CD14-positive monocyte (primary cell): ENCODE results near the gene DLGAP1. TPM values are rescaled to one million over a fixed set of nuclear protein-coding genes. Genes with fewer than 3 reads are reported as not detected.

ENCODE experiments used
- DNase-seq, 3 donors: peaks; one replicate each; pipeline ENCODE4 v3.0.0-alpha.2; 2011 to 2022
- H2AFZ ChIP-seq: 2 replicates; pipeline ENCODE4 v1.6.0; 2012; ENCODE audit warnings: mild to moderate bottlenecking, low read depth, low read length, inconsistent platforms; ENCODE audit not compliant: insufficient read depth, poor library complexity, severe bottlenecking
- H3K27ac ChIP-seq, 2 donors: 1 replicate in 1 of 2; 2 replicates in 1 of 2; pipeline ENCODE4 v1.5.1; 2012 to 2013; ENCODE audit warnings: low read length in 2 of 2, control low read depth in 1 of 2, inconsistent platforms in 1 of 2, low read depth in 1 of 2, mild to moderate bottlenecking in 1 of 2
- H3K27me3 ChIP-seq, 2 donors: one replicate each; pipeline versions ENCODE4 v1.6.0 to v1.6.1; 2011 to 2013; ENCODE audit warnings: low read length in 2 of 2; ENCODE audit not compliant: control insufficient read depth in 2 of 2, insufficient read depth in 2 of 2
- H3K36me3 ChIP-seq, 2 donors: replicated peaks in 1 of 2; 1 replicate in 1 of 2; 2 replicates in 1 of 2; pipeline versions ENCODE4 v1.5.1 to v1.6.1; 2012 to 2013; ENCODE audit warnings: low read length in 2 of 2, control low read depth in 1 of 2, inconsistent platforms in 1 of 2, mild to moderate bottlenecking in 1 of 2; ENCODE audit not compliant: insufficient read depth in 2 of 2, control insufficient read depth in 1 of 2
- H3K4me1 ChIP-seq, 2 donors: 1 replicate in 1 of 2; 2 replicates in 1 of 2; pipeline versions ENCODE4 v1.5.1 to v1.6.1; 2012 to 2013; ENCODE audit warnings: low read length in 2 of 2, control low read depth in 1 of 2, inconsistent platforms in 1 of 2, mild to moderate bottlenecking in 1 of 2, moderate library complexity in 1 of 2; ENCODE audit not compliant: insufficient read depth in 2 of 2, control insufficient read depth in 1 of 2
- H3K4me2 ChIP-seq: replicated peaks from 2 replicates; pipeline ENCODE3; 2012; ENCODE audit warnings: low read length, moderate library complexity, mild to moderate bottlenecking; ENCODE audit not compliant: poor library complexity, severe bottlenecking; ENCODE audit errors: extremely low read depth
- H3K4me3 ChIP-seq, 3 experiments: fragments of 200-600 bp in 1 of 3; sonication (generic) in 1 of 3; replicated peaks in 1 of 3; 1 replicate in 2 of 3; 2 replicates in 1 of 3; pipeline ENCODE4 v1.5.1; 2011 to 2013; ENCODE audit warnings: low read length in 3 of 3, mild to moderate bottlenecking in 3 of 3, control low read depth in 2 of 3, low read depth in 2 of 3, inconsistent platforms in 1 of 3, moderate library complexity in 1 of 3
- H3K79me2 ChIP-seq: 2 replicates; pipeline ENCODE4 v1.6.0; 2012; ENCODE audit warnings: mild to moderate bottlenecking, control low read depth, inconsistent platforms, low read length, moderate library complexity; ENCODE audit not compliant: insufficient read depth
- H3K9ac ChIP-seq: 2 replicates; pipeline ENCODE4 v1.6.0; 2017; ENCODE audit warnings: low read length, mild to moderate bottlenecking; ENCODE audit not compliant: insufficient read depth, poor library complexity, severe bottlenecking
- H3K9me3 ChIP-seq, 2 donors: replicated peaks in 1 of 2; 1 replicate in 1 of 2; 2 replicates in 1 of 2; pipeline versions ENCODE4 v1.5.1 to v1.6.1; 2012 to 2013; ENCODE audit warnings: low read length in 2 of 2, control low read depth in 1 of 2; ENCODE audit not compliant: control insufficient read depth in 1 of 2, insufficient read depth in 1 of 2
- H4K20me1 ChIP-seq: 2 replicates; pipeline ENCODE4 v1.6.0; 2012; ENCODE audit warnings: mild to moderate bottlenecking, low read length, control low read depth, moderate library complexity; ENCODE audit not compliant: insufficient read depth
- H3K27ac Mint-ChIP-seq, 7 donors: one replicate each; pipeline ENCODE4 v1.8.0; 2020; ENCODE audit warnings: mild to moderate bottlenecking in 7 of 7, mixed read lengths in 7 of 7, moderate library complexity in 6 of 7, inconsistent platforms in 2 of 7
- H3K27me3 Mint-ChIP-seq, 3 donors: one replicate each; pipeline ENCODE4 v1.8.0; 2021 to 2022; ENCODE audit warnings: low read depth in 3 of 3, mild to moderate bottlenecking in 3 of 3, mixed read lengths in 3 of 3, moderate library complexity in 3 of 3, inconsistent platforms in 1 of 3
- H3K36me3 Mint-ChIP-seq, 2 donors: one replicate each; pipeline ENCODE4 v1.8.0; 2020; ENCODE audit warnings: mixed read lengths in 2 of 2, inconsistent platforms in 1 of 2, mild to moderate bottlenecking in 1 of 2
- H3K4me1 Mint-ChIP-seq: one replicate; pipeline ENCODE4 v1.8.0; 2020; ENCODE audit warnings: mild to moderate bottlenecking, mixed read lengths
- H3K4me3 Mint-ChIP-seq, 2 donors: one replicate each; pipeline ENCODE4 v1.8.0; 2020; ENCODE audit warnings: mild to moderate bottlenecking in 2 of 2, mixed read lengths in 2 of 2, moderate library complexity in 1 of 2
- H3K9me3 Mint-ChIP-seq, 7 donors: one replicate each; pipeline ENCODE4 v1.8.0; 2020 to 2022; ENCODE audit warnings: mixed read lengths in 7 of 7, mild to moderate bottlenecking in 6 of 7, moderate library complexity in 6 of 7, inconsistent platforms in 2 of 7
- CTCF ChIP-seq: fragments of 200-600 bp; IDR thresholded peaks from one replicate; pipeline ENCODE4 v1.8.0; 2022; ENCODE audit warnings: antibody characterized with exemption, mild to moderate bottlenecking
- WGBS: methylation state at CpG from one replicate; pipeline ENCODE4 v1.1.5; 2013; ENCODE audit warnings: missing lambda C conversion rate; ENCODE audit not compliant: insufficient coverage; 5-methylcytosine and 5-hydroxymethylcytosine counted together
- intact Hi-C, 2 donors: fragments of 100-400 bp; cut with micrococcal nuclease; formaldehyde crosslinking; loops; one replicate each; pipeline versions ENCODE4 v1.15.0 to v1.15.1; 2023
- polyA plus RNA-seq, 3 donors: library from polyadenylated mRNA; depleted of rRNA in 1 of 3; unstranded in 2 of 3; stranded (reverse) in 1 of 3; fragments of 300-500 nt in 2 of 3; fragments of >200 nt in 1 of 3; fragmentation: Illumina TruSeq in 2 of 3; gene quantifications; 1 replicate in 2 of 3; 2 replicates in 1 of 3; pipeline ENCODE4 v1.2.3, GENCODE V29; 2012 to 2021

The DLGAP1 gene
- polyA plus RNA-seq, 3 donors, result 0.09 to 0.42 TPM; not detected in 1

GRCh38 chr18:3494569-3494968 is 960.5 kb downstream of the DLGAP1 start:
- H3K9ac ChIP-seq, result no peak overlapping the region
- intact Hi-C loops, result no loop called here
- H3K9me3 Mint-ChIP-seq, result peaks cover 0 to 4% (median 0%) of the 10 kb centered on the region in 7 donors
- TF ChIP-seq CTCF, result no peak
- peaks cover 17 to 26% (median 17%) of the 10 kb centered on the region in 3 donors for H3K27me3 Mint-ChIP-seq
- H3K27ac Mint-ChIP-seq, result no peak overlapping the region
- H3K9me3 ChIP-seq, result no peaks in the 10 kb centered on the region
- peak overlapping the region; percentile 87 for H2AFZ ChIP-seq
- H3K4me3 ChIP-seq, result no peak overlapping the region
- peaks cover 4 to 15% of the 10 kb centered on the region in 2 donors for H3K36me3 Mint-ChIP-seq
- no peaks in the 10 kb centered on the region for H3K36me3 ChIP-seq
- peaks cover 30% of the 10 kb centered on the region for H3K4me1 Mint-ChIP-seq
- H3K79me2 ChIP-seq, result no peaks in the 10 kb centered on the region
- H3K4me1 ChIP-seq, result peaks cover 10 to 21% of the 10 kb centered on the region in 2 donors
- no peak overlapping the region for H3K4me2 ChIP-seq
- no peaks in the 10 kb centered on the region for H4K20me1 ChIP-seq
- WGBS, result 95% methylated on average over 4 of the region's 5 CpGs
- H3K4me3 Mint-ChIP-seq, result no peak overlapping the region
- DNase-seq, result no peak
- H3K27ac ChIP-seq, result no peak overlapping the region
- peaks cover 17 to 20% of the 10 kb centered on the region in 2 donors for H3K27me3 ChIP-seq

DNA sequence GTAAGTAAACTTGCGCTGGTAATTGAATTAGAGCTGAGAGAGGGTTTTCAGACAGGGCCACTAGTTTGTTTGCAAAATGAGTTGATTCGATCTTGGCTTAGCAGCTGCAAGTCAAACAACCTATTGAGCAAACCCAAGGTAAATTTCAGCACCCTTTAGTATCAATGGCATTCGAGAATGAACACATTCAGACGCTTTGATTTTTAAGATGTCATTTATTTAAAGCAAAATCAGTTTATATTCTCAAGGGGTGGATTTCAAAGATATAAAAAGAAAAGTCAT is 960.9 kb downstream of the DLGAP1 start:
- peaks cover 14 to 17% of the 10 kb centered on the region in 2 donors for H3K27me3 ChIP-seq
- no peaks in the 10 kb centered on the region for H4K20me1 ChIP-seq
- peak overlapping the region in 1 of 3 experiments; percentile 71 for H3K4me3 ChIP-seq
- no peaks in the 10 kb centered on the region for H3K9me3 ChIP-seq
- Mint-ChIP-seq H3K27ac (peak overlapping the region in 3 of 7 donors; percentile 30 to 89 (median 63)), H3K36me3 (peaks cover 4 to 13% of the 10 kb centered on the region in 2 donors), H3K4me3 (peak overlapping the region in 1 of 2 donors; percentile 90), H3K4me1 (peaks cover 26% of the 10 kb centered on the region), H3K27me3 (peaks cover 13 to 23% (median 14%) of the 10 kb centered on the region in 3 donors), H3K9me3 (peaks cover 0 to 4% (median 0%) of the 10 kb centered on the region in 7 donors)
- no peak for TF ChIP-seq CTCF
- no peak for DNase-seq
- WGBS, result no CpG with 5 or more reads among the region's 4 CpGs
- peak overlapping the region; percentile 74 for H3K4me2 ChIP-seq
- intact Hi-C loops, result no loop called here
- peak overlapping the region in 1 of 2 donors; percentile 81 for H3K27ac ChIP-seq
- peak overlapping the region; percentile 87 for H2AFZ ChIP-seq
- no peaks in the 10 kb centered on the region for H3K79me2 ChIP-seq
- peaks cover 6 to 17% of the 10 kb centered on the region in 2 donors for H3K4me1 ChIP-seq
- H3K9ac ChIP-seq, result no peak overlapping the region
- H3K36me3 ChIP-seq, result no peaks in the 10 kb centered on the region
